ENCODE results near the gene EEF1A2.

Gene EEF1A2

DNA sequence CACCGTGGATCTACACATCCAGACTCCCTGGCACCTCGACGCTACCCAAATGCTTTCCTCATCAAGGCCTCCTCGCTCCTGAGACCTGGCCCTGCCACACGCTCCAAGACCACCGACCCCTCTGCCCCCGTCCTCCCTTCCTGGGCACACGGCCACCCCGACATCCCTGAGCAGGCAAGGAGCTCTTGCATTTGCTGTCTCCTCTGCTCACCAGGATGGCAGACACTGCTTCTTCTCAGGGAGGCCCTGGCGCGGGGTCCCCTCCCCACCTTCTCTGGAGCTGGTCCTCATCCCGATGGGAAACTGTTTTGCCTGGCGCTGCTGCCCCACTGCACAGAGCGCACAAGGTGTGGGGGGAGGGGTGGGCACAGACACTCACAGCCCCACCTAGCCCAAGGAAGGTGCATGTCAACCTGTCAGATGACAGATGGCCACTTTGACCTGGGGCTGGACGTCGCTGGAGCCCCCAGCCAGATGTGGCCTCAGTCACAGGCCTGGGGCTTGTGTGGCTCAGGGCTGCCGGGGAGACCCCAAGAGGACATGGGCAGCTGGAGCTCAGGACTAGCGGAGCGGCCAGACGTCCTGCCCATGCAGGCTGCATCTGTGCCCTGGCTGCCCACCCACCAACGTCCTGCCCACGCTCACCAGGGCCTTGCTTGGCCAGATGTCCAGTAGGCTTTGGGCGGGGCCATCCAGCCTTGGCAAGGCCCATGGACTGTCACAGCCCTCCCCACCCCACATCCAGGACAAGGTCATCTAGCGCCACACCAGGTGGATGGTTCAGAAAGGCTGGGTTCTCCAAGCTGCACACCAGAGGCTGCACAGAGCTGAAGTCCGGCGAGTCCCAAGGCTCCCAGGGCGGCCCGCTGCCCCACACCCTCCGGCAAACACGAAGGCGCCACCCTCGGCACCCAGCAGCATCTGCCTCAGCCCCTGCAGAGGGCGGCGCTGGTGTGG is 20.3 kb downstream of the EEF1A2 start:
- TF ChIP-seq, protein P1, sequence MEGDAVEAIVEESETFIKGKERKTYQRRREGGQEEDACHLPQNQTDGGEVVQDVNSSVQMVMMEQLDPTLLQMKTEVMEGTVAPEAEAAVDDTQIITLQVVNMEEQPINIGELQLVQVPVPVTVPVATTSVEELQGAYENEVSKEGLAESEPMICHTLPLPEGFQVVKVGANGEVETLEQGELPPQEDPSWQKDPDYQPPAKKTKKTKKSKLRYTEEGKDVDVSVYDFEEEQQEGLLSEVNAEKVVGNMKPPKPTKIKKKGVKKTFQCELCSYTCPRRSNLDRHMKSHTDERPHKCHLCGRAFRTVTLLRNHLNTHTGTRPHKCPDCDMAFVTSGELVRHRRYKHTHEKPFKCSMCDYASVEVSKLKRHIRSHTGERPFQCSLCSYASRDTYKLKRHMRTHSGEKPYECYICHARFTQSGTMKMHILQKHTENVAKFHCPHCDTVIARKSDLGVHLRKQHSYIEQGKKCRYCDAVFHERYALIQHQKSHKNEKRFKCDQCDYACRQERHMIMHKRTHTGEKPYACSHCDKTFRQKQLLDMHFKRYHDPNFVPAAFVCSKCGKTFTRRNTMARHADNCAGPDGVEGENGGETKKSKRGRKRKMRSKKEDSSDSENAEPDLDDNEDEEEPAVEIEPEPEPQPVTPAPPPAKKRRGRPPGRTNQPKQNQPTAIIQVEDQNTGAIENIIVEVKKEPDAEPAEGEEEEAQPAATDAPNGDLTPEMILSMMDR (IDR thresholded peaks at IDR 0.05; ENCODE audit: insufficient read depth, low read depth, low read length, missing control alignments): no peak
- H3K4me3 ChIP-seq (ENCODE audit: low read depth, low read length): no peak overlapping the region
- no peak for DNase-seq (ENCODE audit: low read depth)

DNA sequence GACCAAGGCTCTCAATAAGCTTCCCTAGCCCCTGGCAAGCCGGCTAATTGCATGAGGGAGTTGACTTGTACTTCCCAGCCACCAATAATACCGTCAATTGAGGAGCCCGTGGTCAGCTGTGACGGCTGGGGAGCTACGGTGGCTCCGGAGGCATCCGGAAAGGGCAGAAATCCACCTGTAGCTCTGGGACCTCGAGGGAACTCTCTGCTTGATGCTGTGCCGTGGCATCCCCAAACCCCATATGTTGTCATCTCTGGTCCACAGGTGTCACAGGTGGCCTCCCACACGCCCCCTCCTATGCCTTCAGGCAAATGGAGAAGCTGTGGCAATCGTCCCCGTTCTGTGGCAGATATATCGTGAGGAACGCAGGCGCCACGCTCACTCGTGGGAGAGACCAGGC is 20.9 kb downstream of the EEF1A2 start:
- no peak for DNase-seq (ENCODE audit: low read depth)
- TF ChIP-seq, protein P1 (IDR thresholded peaks at IDR 0.05; ENCODE audit: insufficient read depth, low read depth, low read length, missing control alignments): no peak
- no peak overlapping the region for H3K4me3 ChIP-seq (ENCODE audit: low read depth, low read length)

DNA sequence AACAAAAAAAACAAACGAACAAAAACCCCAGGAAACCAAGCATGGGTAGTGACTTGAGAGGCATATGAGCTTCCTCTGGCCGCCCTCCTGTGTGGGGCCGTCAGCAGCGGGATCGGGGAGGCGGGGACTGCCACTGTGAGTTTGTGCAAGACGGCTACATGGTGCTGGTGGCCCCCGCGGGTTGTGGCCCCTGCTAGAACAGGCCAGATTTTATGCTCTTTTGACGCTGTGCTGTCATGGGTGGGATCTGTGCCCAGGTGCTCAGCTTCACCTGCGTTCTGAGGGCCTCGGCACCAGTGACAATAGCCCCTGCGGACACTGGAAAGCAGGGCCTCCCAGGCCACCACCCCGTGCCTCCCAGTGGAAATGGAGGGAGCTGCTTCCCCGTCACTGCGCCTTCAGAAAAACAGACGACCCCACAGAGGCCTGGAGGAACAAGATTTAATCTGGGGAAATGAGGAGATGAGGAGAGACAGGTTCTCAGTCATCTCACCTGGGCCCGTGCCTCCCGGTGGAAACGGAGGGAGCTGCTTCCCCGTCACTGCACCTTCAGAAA is 21.7 kb downstream of the EEF1A2 start:
- H3K4me3 ChIP-seq (ENCODE audit: low read depth, low read length): no peak overlapping the region
- TF ChIP-seq, protein P1 (IDR thresholded peaks at IDR 0.05; ENCODE audit: insufficient read depth, low read depth, low read length, missing control alignments): no peak
- no peak for DNase-seq (ENCODE audit: low read depth)

DNA sequence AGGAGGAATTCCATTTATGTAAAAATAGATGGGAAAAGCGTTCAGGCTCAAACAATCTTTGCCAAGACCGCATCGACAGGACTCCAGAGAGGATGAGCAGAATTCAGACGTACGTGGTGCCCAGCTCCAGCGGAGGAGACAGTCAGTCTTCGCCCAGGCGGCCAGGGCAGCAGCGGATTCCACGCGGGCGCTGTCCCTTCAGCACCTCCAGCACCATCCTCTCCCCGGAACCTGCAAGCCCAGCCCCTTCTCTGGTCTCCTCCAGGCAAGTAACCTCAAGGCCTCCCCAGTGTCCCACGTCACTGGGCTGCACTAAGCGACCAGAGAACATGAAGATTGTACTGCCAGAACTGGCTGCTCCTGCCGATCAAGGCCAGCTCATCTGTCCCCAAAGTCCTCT is 23.7 kb downstream of the EEF1A2 start:
- TF ChIP-seq, protein P1 (IDR thresholded peaks at IDR 0.05; ENCODE audit: insufficient read depth, low read depth, low read length, missing control alignments): no peak
- H3K4me3 ChIP-seq (ENCODE audit: low read depth, low read length): no peak overlapping the region
- peak; percentile 26 for DNase-seq (ENCODE audit: low read depth)

DNA sequence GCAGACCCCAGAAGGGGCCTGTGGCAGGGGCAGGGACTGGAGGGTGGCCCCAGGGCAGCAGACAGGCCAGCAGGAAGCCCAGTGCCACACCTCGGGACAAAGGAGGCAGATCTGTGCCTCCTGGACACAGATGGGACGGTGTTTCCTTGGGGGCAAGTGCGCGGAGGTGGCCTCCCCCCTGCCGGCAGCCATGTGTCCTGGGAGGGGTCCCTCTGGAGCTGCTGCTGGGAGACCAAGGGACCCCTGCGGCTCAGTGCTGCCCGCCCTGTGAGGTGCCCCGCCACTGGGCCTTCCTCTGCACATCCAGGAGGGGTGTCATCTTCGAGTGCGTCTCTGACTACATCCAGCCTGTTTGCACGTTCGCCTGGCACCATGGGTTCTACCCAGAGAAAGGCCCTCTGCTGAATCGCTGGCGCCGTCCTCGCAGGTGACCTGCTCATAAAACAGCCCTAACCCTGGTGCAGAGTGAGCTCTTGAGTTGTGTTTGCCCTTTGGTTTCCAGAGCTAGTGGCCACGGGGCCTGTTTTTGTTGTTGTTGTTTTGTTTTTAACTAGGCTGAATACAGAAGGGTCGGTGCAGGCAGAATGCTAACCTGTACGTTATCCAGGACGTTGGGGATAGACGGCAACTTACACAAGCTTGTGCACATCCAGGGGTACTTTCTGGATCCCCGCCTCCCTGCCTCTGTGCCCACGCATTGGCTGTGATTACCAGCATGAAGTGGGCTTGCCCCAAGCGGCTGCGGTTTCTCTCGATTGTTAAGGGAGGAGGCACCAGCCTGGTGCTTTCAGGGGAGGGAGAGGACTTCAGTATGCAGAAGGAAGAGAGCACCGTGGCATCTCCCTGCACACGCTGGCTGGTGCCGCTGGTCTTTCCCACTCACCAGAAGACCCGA is 25.1 kb downstream of the EEF1A2 start:
- TF ChIP-seq, protein P1 (IDR thresholded peaks at IDR 0.05; ENCODE audit: insufficient read depth, low read depth, low read length, missing control alignments): no peak
- no peak overlapping the region for H3K4me3 ChIP-seq (ENCODE audit: low read depth, low read length)
- DNase-seq (ENCODE audit: low read depth): no peak

DNA sequence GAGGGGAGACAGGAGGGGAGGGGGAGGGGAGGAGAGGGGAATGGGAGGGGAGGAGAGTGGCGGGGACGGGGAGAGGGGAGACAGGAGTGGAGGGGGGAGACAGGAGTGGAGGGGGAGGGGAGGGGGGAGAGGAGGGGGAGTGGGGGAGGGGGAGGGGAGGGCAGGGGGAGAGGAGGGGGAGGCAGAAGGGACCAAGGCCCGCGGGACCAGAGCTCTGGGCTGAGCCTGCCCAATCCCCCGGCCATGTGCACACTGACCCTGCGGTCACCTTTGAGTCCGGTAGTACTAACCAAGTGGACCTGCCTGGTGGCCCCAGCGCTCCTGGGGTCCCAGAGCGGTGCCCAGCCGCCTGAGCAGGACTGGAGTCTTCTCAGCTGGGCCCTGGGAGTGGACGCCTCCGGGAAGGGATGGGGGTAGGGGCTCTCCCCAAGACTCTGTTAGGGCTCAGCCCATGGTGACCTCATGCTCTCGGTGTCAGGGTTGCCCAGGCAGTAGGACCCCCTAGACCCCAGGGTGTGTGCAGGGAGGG is 26.0 kb downstream of the EEF1A2 start:
- TF ChIP-seq, protein P1 (IDR thresholded peaks at IDR 0.05; ENCODE audit: insufficient read depth, low read depth, low read length, missing control alignments): no peak
- no peak overlapping the region for H3K4me3 ChIP-seq (ENCODE audit: low read depth, low read length)
- no peak for DNase-seq (ENCODE audit: low read depth)
